Adrenal gland (tissue), 12 donors: ENCODE results near the gene PWWP2B. TPM values are rescaled to one million over a fixed set of nuclear protein-coding genes. Genes with fewer than 3 reads are reported as not detected.

Experiments used
- DNase-seq, 7 donors: peaks; one replicate each; pipeline ENCODE4 v3.0.0-alpha.2; 2019 to 2020
- H3K27ac ChIP-seq, 5 donors: fragments of 200-600 bp; sonication (generic) in 4 of 5; 1 replicate in 3 of 5; 2 replicates in 2 of 5; pipeline versions ENCODE4 v1.5.1 to v1.8.0; 2016 to 2020; ENCODE audit warnings: mild to moderate bottlenecking in 1 of 5
- H3K27me3 ChIP-seq: fragments of 200-600 bp; 2 replicates; pipeline ENCODE4 v1.8.0; 2021
- H3K36me3 ChIP-seq, 2 donors: fragments of 200-600 bp; replicated peaks in 1 of 2; 1 replicate in 1 of 2; 2 replicates in 1 of 2; pipeline versions ENCODE4 v1.5.1 to v1.8.0; 2018 to 2022
- H3K4me1 ChIP-seq, 2 donors: fragments of 200-600 bp; replicated peaks in 1 of 2; 1 replicate in 1 of 2; 2 replicates in 1 of 2; pipeline versions ENCODE4 v1.5.1 to v1.8.0; 2018 to 2021
- H3K4me3 ChIP-seq, 4 donors: fragments of 200-600 bp; sonication (generic) in 3 of 4; one replicate each; pipeline ENCODE4 v1.5.1; 2016 to 2018
- H3K9me3 ChIP-seq, 3 donors: fragments of 200-600 bp; sonication (generic) in 1 of 3; replicated peaks in 1 of 3; 1 replicate in 2 of 3; 2 replicates in 1 of 3; pipeline versions ENCODE4 v1.5.1 to v1.8.0; 2016 to 2021
- CTCF ChIP-seq, 6 experiments: fragments of 450-650 bp in 4 of 6; fragments of 200-600 bp in 2 of 6; sonication (generic) in 1 of 6; IDR thresholded peaks; 1 replicate in 5 of 6; 2 replicates in 1 of 6; pipeline versions ENCODE4 v1.5.1 to v1.8.0; 2016 to 2021; ENCODE audit warnings: antibody characterized with exemption in 6 of 6, mild to moderate bottlenecking in 2 of 6, moderate library complexity in 1 of 6
- POLR2A ChIP-seq, 2 donors: fragments of 450-650 bp; IDR thresholded peaks; one replicate each; pipeline ENCODE4 v1.6.1; 2017; ENCODE audit warnings: antibody characterized with exemption in 2 of 2, mild to moderate bottlenecking in 2 of 2, moderate library complexity in 1 of 2
- WGBS, 4 donors: extraction: QIAGEN DNeasy Blood & Tissue Kit in 2 of 4; methylation state at CpG; one replicate each; pipeline versions ENCODE4 v1.1.5 to v1.1.7; 2013 to 2017; 5-methylcytosine and 5-hydroxymethylcytosine counted together
- intact Hi-C, 2 donors: fragments of 100-400 bp; cut with DNase I; formaldehyde crosslinking; loops; one replicate each; pipeline versions ENCODE4 v1.14.1 to v1.15.0; 2022 to 2023
- polyA plus RNA-seq, 3 donors: library from polyadenylated mRNA; stranded (reverse); fragments of 200-250 nt in 2 of 3; fragments of 350-450 nt in 1 of 3; fragmentation: Illumina TruSeq in 1 of 3; extraction: RNeasy Lipid Tissue Mini Kit (QIAGEN cat#74804) in 1 of 3; gene quantifications; one replicate each; pipeline ENCODE4 v1.2.3, GENCODE V29; 2013 to 2014
- total RNA-seq, 9 donors: library from RNA; depleted of rRNA in 4 of 9; stranded (reverse); fragments of >200 nt in 4 of 9; fragments of 120-200 nt in 1 of 9; fragmentation: NEBNext Ultra II Directional in 1 of 9; extraction: Animal tissue kit (Norgen Biotek cat#: 25700) in 1 of 9; gene quantifications; one replicate each; pipeline versions ENCODE4 v1.1.0 to v1.2.4, GENCODE V29; 2013 to 2023
- donor health status: healthy with polysubstance abuse.
- donor health status: Bipolar disorder and iron deficiency.
- donor health status: DM: yes; HTN: yes; CAD: no.
- donor health status: DM: no; HTN: no; CAD: no.
- donor health status: DM: no; HTN: no; CAD: no.
- donor health status: DM: yes; HTN: yes; CAD: no.

Gene PWWP2B
- total and polyA plus RNA-seq, 12 donors = 3.4 to 75.3 (median 40.7) TPM

- H3K4me3 ChIP-seq = no peak overlapping the region
- 85 to 94% (median 91%) methylated on average over 6 to 17 of the region's 17 CpGs for WGBS, 4 donors
- no peaks in the 10 kb centered on the region for H3K9me3 ChIP-seq
- no peaks in the 10 kb centered on the region for H3K4me1 ChIP-seq
- H3K36me3 ChIP-seq = no peaks in the 10 kb centered on the region
- no peak overlapping the region for H3K27ac ChIP-seq
- intact Hi-C loops = no loop called here
- H3K27me3 ChIP-seq = no peaks in the 10 kb centered on the region
- no peak for TF ChIP-seq CTCF (IDR thresholded peaks at IDR 0.05)
- TF ChIP-seq POLR2A (IDR thresholded peaks at IDR 0.05) = no peak
- DNase-seq = peak in 1 of 7 donors; percentile 6
These were observed 41.7 kb upstream of the PWWP2B start for GRCh38 chr10:132355297-132355696.

DNA sequence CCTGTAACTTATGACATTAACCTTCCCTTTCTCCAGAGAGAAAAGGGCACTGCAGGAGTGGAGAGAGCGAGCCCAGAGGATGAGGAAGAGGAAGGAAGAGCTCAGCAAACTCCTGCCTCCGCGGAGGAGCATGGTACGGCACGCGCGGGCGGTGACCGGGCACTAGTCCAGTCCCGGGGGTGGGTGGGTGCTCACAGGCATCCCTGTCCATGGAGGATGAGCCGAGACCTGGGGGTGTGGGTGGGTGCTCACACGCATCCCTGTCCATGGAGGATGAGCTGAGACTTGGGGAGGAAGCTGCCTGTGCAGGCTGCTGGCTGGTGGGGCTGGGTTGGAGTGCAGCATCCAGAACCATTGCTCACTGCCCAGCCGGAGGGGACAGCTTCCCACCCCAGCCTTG lies 41.2 kb upstream of the PWWP2B start:
- intact Hi-C loops = no loop called here
- Histone ChIP-seq H3K27me3 (no peaks in the 10 kb centered on the region), H3K27ac (no peak overlapping the region), H3K4me3 (no peak overlapping the region), H3K4me1 (no peaks in the 10 kb centered on the region), H3K36me3 (no peaks in the 10 kb centered on the region), H3K9me3 (no peaks in the 10 kb centered on the region)
- 81 to 93% (median 88%) methylated on average over 3 to 13 of the region's 13 CpGs for WGBS, 4 donors
- DNase-seq = peak in 1 of 7 donors; percentile 9
- TF ChIP-seq CTCF (IDR thresholded peaks at IDR 0.05) = no peak
- TF ChIP-seq POLR2A (IDR thresholded peaks at IDR 0.05) = no peak

DNA sequence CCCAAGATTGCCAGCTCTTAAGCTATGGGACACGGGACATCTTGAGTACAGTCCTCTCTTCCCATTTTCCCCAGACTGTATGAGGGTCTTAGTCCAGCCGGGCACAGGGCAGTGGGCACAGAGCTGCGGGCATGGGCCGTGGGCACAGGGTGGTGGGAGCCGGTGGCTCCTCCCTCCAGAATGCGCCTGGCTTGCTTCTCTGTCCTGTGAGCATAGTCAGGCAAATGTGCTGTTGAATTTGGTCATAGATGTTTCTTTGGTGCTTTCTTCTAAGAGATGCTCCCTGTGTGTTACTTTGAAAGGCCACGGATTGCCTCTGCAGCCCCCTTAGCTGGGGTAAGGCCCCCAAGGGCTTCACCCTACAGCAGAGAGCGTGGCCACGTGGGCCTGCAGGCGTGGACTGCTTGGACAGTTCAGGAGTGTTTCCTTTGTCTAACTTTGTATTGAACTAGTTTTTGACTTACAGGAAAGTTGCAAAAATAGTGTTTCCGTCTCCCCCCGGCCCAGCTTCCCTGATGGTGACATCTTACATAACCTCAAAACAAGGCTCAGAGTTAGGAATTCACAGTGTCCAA lies 40.3 kb upstream of the PWWP2B start:
- no peak for DNase-seq
- H3K27ac ChIP-seq = no peak overlapping the region
- no peaks in the 10 kb centered on the region for H3K36me3 ChIP-seq
- H3K27me3 ChIP-seq = no peaks in the 10 kb centered on the region
- no peaks in the 10 kb centered on the region for H3K9me3 ChIP-seq
- no peaks in the 10 kb centered on the region for H3K4me1 ChIP-seq
- intact Hi-C loops = no loop called here
- TF ChIP-seq POLR2A (IDR thresholded peaks at IDR 0.05) (no peak), CTCF (IDR thresholded peaks at IDR 0.05) (no peak)
- 92 to 96% (median 94%) methylated on average over 6 to 12 of the region's 12 CpGs for WGBS, 4 donors
- no peak overlapping the region for H3K4me3 ChIP-seq

DNA sequence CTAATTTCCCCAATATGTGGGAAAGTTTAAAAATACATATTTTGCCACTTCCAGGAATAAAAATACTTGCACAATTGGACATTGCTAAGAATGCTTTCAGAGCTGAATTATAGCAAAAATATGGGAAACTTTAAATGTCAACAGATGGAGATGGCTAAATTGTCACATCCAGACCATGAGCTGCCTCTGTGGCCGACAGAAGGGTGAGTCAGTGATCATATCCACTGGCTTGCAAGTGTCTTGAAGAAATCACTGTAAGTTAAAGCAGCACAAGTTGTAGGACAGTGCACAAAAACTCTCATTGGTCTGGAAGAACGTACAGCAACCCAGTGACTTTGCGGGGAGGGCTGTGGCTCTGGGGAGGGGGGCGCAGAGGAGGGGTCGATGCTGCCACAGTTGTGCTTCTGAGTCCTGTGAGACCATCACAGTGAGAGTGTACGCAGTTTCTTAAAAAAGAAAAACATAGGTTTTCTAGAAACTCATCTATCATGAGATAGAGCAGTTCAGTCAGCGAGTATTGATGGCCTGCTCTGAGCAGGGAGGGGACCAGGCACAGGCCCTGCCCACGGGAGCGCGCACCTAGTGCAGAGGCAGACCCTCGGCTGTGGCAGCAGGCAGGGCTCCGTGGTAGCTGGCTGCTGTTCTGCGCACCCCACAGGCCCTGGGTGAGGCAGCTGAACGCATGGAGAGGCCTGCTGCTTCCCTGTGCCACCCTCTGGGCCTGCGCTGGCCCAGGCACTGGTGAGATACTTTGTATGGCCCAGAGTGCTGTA lies 39.5 kb upstream of the PWWP2B start:
- DNase-seq = no peak
- Histone ChIP-seq H3K4me3 (no peak overlapping the region), H3K9me3 (no peaks in the 10 kb centered on the region), H3K4me1 (no peaks in the 10 kb centered on the region), H3K36me3 (no peaks in the 10 kb centered on the region), H3K27me3 (no peaks in the 10 kb centered on the region), H3K27ac (no peak overlapping the region)
- intact Hi-C loops = no loop called here
- no peak for TF ChIP-seq POLR2A (IDR thresholded peaks at IDR 0.05)
- no peak for TF ChIP-seq CTCF (IDR thresholded peaks at IDR 0.05)
- WGBS, 4 donors = 88 to 95% (median 92%) methylated on average over 11 to 15 of the region's 15 CpGs
